ENCODE data around the gene UTF1.

The UTF1 gene

GRCh38 chr10:133278577-133279265 is 48.7 kb downstream of the UTF1 start (continued):
- no peak for TF ChIP-seq ZNF645 (tag by site-specific recombination; IDR thresholded peaks at IDR 0.05)
- TF ChIP-seq ZSCAN30 (tag by site-specific recombination; IDR thresholded peaks at IDR 0.05) = no peak
- TF ChIP-seq OVOL3 (tag by site-specific recombination; IDR thresholded peaks at IDR 0.05) = no peak
- TF ChIP-seq EGR2 (tag by site-specific recombination; IDR thresholded peaks at IDR 0.05; ENCODE audit: low read depth) = peak; percentile 89
- TF ChIP-seq KLF17 (tag by site-specific recombination; IDR thresholded peaks at IDR 0.05) = peak; percentile 59; the same call in 1 of the 2 replicates
- TF ChIP-seq ZNF394 (tag by site-specific recombination; IDR thresholded peaks at IDR 0.05; ENCODE audit: borderline replicate concordance) = no peak
- no peak for TF ChIP-seq ZNF660 (tag by site-specific recombination; IDR thresholded peaks at IDR 0.05)
- TF ChIP-seq ZNF664 (tag by site-specific recombination; IDR thresholded peaks at IDR 0.05) = no peak
- TF ChIP-seq ZFHX2 (tag by site-specific recombination; conservative IDR thresholded peaks at IDR 0.05) = peak; percentile 81
- TF ChIP-seq ZNF747 (tag by site-specific recombination; IDR thresholded peaks at IDR 0.05) = no peak
- TF ChIP-seq ZNF600 (tag by site-specific recombination; IDR thresholded peaks at IDR 0.05) = peak; percentile 3
- TF ChIP-seq ZNF624 (tag by site-specific recombination; IDR thresholded peaks at IDR 0.05) = no peak
- TF ChIP-seq ZBTB48 (tag by site-specific recombination; IDR thresholded peaks at IDR 0.05) = no peak
- TF ChIP-seq ZBTB20 (tag by site-specific recombination; IDR thresholded peaks at IDR 0.05) = no peak
- no peak for TF ChIP-seq KLF16 (tag by site-specific recombination; IDR thresholded peaks at IDR 0.05)
- no peak for TF ChIP-seq ZNF302 (tag by site-specific recombination; IDR thresholded peaks at IDR 0.05; ENCODE audit: low read depth)
- 0 out of 2 replicates have a peak, but pooled peaks have one; percentile 11 for TF ChIP-seq ZBTB17 (tag by site-specific recombination; IDR thresholded peaks at IDR 0.05)
- no peak for TF ChIP-seq ZNF157 (tag by site-specific recombination; IDR thresholded peaks at IDR 0.05)
- TF ChIP-seq ZBTB11 (tag by site-specific recombination; conservative IDR thresholded peaks at IDR 0.05; ENCODE audit: low read depth) = no peak

- CTCF ChIA-PET = interaction anchor here (0.7 to 1.1 kb wide), 2 partner anchors 24 to 27 kb away, joined by 3 to 4 read pairs; no protein-coding TSS in a partner anchor
- POLR2A ChIA-PET = no interaction called here
- Histone ChIP-seq H3K36me3 (ENCODE audit: control insufficient read depth in 2 of 2, insufficient read depth in 1 of 2, low read length in 2 of 2) (peaks cover 4 to 58% of the 10 kb centered on the region in 2 experiments; a peak in 2 of 3 replicates), H3K4me3 (ENCODE audit: low read depth, low read length) (no peak overlapping the region), H3K9me3 (ENCODE audit: control insufficient read depth, insufficient read depth, low read depth, low read length) (no peaks in the 10 kb centered on the region), H3K4me1 (ENCODE audit: control insufficient read depth, insufficient read depth, low read length) (no peaks in the 10 kb centered on the region), H3K27ac (ENCODE audit: extremely low read depth, low read depth, low read length) (no peak overlapping the region)
- TF ChIP-seq EGR2 (tag by site-specific recombination; IDR thresholded peaks at IDR 0.05; ENCODE audit: low read depth) = no peak
- peak; percentile 19; the same call in 1 of the 2 replicates for TF ChIP-seq ZBTB17 (tag by site-specific recombination; IDR thresholded peaks at IDR 0.05)
Measured at GRCh38 chr10:133279326-133280226, 49.6 kb downstream of the UTF1 start.
